ENCODE measurements around the gene PREX1.

DNA sequence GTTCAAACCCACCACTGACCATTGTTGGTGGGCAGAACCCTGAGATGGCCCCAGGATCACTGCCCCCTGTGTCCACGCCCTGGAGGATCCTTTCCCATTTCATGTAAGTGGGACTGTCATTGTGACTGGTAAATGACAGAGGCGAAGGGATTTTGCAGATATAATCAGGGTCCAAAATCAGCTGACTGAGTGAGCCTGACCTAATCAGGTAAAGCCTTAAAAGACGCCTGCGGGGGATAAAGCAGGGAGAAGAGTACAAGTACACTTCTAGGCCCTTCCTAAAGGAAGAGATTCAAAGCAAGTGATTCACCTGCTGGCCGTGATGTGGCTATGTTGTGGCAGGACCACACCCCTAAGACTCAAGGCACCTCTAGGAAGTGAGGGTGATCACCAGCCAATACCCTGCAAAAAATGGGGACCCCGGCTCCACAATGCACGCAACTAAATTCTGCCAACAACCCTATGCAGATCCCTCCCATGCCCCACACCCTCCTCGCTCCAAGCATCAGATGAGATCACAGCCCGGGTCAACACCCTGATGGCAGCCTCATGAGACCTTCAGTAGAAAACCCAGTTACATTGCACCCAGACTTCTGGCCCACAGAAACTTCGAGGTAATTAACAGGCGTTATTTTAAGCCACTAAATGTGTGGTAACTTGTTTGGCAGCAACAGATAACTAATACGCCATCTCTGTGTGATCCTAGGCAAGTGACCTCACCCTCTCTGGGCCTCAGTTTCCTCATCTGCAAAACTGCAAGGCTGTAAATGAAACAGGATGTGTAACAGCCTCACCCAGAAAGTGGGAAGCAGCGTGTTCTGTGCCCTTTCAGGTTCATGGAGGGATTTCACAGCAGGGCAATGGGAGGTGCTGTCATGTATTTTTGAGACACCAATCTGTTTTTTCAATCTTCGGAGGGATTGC lies 11.3 kb downstream of the PREX1 start:
- TF ChIP-seq ZNF70 (CRISPR knock-in tag; IDR thresholded peaks at IDR 0.05) (no peak), CSDC2 (CRISPR knock-in tag; IDR thresholded peaks at IDR 0.05) (no peak), ARNTL (CRISPR knock-in tag; IDR thresholded peaks at IDR 0.05; ENCODE audit: borderline replicate concordance, low read depth) (no peak), BACH2 (CRISPR knock-in tag; IDR thresholded peaks at IDR 0.05; ENCODE audit: borderline replicate concordance) (no peak), ZFP30 (CRISPR knock-in tag; IDR thresholded peaks at IDR 0.05) (no peak), TOX (CRISPR knock-in tag; IDR thresholded peaks at IDR 0.05; ENCODE audit: borderline replicate concordance) (no peak), ZFP3 (CRISPR knock-in tag; IDR thresholded peaks at IDR 0.05) (no peak), RARB (CRISPR knock-in tag; IDR thresholded peaks at IDR 0.05) (no peak), ZNF565 (CRISPR knock-in tag; conservative IDR thresholded peaks at IDR 0.05; ENCODE audit: low read depth) (no peak), SNAI2 (CRISPR knock-in tag; IDR thresholded peaks at IDR 0.05) (no peak), ZNF8 (CRISPR knock-in tag; IDR thresholded peaks at IDR 0.05) (no peak)
- TF ChIP-seq, protein P1, sequence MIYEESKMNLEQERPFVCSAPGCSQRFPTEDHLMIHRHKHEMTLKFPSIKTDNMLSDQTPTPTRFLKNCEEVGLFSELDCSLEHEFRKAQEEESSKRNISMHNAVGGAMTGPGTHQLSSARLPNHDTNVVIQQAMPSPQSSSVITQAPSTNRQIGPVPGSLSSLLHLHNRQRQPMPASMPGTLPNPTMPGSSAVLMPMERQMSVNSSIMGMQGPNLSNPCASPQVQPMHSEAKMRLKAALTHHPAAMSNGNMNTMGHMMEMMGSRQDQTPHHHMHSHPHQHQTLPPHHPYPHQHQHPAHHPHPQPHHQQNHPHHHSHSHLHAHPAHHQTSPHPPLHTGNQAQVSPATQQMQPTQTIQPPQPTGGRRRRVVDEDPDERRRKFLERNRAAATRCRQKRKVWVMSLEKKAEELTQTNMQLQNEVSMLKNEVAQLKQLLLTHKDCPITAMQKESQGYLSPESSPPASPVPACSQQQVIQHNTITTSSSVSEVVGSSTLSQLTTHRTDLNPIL (CRISPR knock-in tag; IDR thresholded peaks at IDR 0.05; ENCODE audit: low read depth), result no peak
